NCI-H146 treated with DMSO at 0.1 percent for 48 hours (cell line): ENCODE results near the gene NR6A1.

ENCODE experiments used
- DNase-seq: peaks from one replicate; lab custom pipeline; 2025; ENCODE audit not compliant: unreplicated experiment; lab: John Stamatoyannopoulos, UW

The NR6A1 gene

DNA sequence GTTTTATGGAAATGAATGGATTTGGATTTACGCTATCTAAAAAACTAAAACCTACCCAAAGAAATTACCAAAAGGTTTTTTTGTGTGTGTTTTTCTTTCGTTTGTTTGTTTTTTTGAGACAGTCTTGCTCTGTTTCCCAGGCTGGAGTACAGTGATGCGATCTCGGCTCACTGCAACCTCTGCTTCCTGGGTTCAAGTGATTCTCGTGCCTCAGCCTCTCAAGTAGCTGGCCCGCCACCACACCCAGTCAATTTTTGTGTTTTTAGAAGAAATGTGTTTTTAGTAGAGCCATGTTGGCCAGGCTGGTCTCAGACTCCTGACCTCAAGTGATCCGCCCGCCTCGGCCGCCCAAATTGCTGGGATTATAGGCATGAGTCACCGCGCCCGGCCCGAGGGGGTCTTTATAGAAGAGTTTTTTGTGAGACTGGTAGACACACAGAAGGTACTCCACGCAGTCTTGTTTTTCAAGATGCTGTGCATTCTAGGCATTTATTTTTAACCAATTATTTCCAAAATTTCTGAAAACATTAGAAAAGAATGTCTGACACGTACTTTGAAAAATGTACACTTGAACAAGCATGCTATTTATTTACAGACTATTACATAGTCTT is 75.7 kb downstream of the NR6A1 start:
- no peak for DNase-seq

DNA sequence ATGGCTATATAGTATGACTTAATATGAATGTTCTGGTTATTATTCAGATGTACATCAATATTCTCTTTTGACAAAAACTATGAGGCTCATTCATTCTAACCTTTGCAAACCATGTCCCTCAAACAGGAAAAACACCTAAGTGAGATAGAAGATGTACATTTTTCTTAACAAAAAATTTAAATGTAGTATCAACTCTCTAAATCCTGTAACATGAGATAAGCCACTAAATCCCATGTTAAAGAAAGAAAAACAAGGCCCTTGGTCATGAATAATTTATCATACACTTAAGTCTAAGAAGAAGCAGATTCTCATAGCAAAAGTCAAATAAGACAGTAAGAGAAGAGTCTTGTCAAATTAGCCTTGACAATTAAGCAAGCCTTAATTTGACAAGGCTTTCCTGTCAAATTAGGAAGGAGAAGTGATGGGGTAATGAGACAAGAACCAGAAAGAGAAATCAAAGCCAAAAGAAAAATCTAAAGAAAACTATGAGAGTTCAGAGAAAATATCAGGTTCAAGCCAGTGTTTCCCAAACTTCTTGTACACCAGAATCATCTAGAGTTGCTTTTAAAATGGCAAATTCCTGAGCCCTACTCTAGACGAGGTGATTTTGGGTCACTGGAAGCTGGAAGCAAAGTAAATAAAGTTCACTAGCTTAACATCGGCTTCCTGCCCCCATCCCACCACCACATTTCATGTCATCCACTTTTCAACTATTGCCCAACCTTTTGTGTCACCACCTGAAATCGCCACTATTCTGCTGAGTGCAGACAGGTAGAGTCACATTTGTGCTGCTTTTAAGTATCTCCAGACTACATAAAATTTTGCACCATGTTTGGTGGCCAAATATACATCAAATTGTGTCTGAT is 76.5 kb downstream of the NR6A1 start:
- no peak for DNase-seq

- no peak for DNase-seq
Observed at GRCh38 chr9:124693403-124693802, 77.7 kb downstream of the NR6A1 start.

GRCh38 chr9:124688238-124688904 is 82.7 kb downstream of the NR6A1 start:
- DNase-seq = no peak

DNA sequence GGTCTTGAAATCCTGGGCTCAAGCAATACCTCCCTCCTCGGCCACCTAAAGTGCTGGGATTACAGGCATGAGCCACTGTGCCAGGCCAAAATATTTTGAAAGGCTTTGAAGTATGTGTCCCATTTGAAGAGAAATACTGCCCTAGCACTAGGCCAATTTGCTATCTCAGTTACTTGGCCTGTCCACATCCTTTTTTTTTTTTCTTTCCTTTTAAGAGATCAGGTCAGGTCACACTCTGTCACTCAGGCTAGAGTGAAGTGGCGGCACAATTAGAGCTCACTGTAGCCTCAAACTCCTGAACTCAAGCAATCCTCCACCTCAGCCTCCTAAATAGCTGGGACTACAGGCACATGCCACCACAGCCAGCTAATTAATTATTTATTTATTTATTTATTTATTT is 84.2 kb downstream of the NR6A1 start:
- DNase-seq = no peak

DNA sequence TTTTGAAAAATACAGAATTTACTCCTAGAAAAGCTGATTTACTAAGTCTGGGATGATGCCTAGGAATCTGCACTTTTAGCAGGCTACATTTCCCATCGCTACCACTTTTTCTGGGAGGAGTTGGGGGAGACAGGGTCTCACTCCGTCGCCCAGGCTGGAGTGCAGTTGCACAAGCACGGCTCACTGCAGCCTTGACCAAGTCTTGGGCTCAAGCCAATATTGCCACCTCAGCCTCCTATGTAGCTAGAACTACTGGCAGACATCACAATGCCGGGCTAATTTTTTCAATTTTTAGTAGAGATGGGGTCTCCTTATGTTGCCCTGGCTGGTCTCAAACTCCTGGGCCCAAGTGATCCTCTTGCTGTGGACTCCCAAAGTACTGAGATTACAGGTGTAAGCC is 85.9 kb downstream of the NR6A1 start:
- no peak for DNase-seq

GRCh38 chr9:124684169-124684568 is 86.9 kb downstream of the NR6A1 start:
- DNase-seq = no peak

- no peak for DNase-seq
Observed at GRCh38 chr9:124683043-124683442, 88.1 kb downstream of the NR6A1 start.

- no peak for DNase-seq
Observed at GRCh38 chr9:124680714-124681390, 90.3 kb downstream of the NR6A1 start.

DNA sequence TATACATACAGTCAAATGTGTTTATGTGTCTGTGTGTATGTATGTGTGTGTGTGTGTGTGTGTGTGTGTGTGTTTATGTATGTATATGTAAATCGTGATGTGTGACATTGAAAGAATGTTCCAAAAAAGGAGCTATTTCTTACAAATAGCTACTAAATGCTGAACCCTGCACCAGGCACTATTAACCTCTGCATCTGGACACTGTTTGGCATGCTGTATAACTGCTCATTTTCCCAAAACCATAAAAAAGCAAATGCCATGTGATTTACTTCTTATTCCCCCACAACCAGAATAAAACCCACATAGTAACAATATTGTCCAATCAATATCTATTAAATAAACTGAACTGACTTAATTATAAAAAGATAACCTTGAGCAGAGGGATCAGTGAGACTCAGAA is 91.1 kb downstream of the NR6A1 start:
- DNase-seq = no peak

DNA sequence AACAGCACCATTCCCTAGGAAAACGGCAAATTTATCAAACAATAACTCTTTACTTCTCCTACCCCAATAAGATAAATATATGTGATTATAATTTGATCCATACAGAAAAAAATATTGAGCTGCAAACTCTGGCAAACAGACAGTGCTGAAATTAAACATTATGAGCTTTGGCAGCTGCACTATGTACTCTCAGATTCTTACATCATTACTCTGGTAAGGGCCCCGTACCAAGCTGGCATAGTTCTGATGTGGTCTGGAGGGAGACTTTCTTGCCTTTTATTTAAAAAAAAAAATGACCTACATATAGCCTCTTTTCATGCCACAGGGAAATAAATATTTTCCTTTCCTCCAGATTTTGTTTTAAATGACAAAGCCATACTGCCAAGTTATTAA is 95.0 kb downstream of the NR6A1 start:
- DNase-seq = no peak

GRCh38 chr9:124675261-124676158 is 95.6 kb downstream of the NR6A1 start:
- no peak for DNase-seq

- no peak for DNase-seq
Observed at GRCh38 chr9:124674651-124675050, 96.5 kb downstream of the NR6A1 start.

DNA sequence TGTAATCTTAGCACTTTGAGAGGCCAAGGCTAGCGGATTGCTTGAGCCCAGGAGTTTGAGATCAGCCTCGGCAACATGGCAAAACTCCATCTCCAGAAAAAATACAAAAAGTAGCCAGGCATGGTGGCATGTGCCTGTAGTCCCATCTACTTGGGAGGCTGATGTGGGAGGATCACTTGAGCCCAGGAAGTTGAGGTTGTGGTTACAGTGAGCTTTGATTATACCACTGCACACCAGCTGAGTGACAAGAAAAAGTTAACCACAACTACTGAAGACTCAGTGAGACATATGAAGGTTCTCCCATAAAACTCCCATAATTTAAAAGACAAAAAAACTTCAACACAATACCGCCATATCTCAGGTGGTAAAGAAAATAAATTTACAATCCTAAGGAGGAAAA is 98.0 kb downstream of the NR6A1 start:
- no peak for DNase-seq

GRCh38 chr9:124671861-124672260 is 99.2 kb downstream of the NR6A1 start:
- DNase-seq = no peak

DNA sequence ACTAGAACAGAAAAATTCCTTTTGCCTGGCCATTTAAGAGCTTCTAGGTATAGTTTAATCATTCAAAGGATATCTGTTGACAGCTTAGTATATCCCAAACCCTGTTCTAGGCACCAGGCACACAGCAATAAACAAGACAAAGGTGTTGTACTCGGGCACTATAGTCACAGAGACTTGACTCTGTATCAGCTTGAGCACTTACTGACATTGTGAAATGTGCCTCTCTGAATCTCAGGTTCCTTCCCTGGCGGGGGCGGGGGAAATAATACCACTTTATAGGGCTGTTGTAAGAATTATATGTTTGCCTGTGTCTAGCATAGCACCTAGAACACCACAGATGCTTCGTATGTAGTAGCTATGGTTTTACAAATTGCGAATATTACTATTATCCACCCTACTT is 104.5 kb downstream of the NR6A1 start:
- no peak for DNase-seq

- DNase-seq = no peak
Observed at GRCh38 chr9:124665391-124666058, 105.6 kb downstream of the NR6A1 start.

DNA sequence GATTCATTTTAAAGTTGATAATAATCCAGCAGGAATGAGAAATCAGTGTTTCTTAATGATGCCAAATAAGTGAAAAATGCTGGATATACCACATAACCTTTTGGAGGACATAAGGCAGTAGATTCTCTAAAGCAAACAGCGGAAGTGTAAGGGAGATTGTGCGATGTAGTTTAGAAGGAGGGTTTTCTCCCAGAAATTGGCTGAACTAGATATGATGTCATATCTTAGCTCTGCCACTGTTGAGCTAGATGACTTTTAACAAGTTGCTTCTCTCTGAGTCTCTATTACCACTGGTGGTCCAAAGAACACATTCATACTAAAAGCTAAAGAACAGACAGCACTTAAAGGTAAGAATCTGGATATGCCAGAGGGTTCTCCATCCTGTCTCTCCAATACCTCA is 107.0 kb downstream of the NR6A1 start:
- no peak for DNase-seq

DNA sequence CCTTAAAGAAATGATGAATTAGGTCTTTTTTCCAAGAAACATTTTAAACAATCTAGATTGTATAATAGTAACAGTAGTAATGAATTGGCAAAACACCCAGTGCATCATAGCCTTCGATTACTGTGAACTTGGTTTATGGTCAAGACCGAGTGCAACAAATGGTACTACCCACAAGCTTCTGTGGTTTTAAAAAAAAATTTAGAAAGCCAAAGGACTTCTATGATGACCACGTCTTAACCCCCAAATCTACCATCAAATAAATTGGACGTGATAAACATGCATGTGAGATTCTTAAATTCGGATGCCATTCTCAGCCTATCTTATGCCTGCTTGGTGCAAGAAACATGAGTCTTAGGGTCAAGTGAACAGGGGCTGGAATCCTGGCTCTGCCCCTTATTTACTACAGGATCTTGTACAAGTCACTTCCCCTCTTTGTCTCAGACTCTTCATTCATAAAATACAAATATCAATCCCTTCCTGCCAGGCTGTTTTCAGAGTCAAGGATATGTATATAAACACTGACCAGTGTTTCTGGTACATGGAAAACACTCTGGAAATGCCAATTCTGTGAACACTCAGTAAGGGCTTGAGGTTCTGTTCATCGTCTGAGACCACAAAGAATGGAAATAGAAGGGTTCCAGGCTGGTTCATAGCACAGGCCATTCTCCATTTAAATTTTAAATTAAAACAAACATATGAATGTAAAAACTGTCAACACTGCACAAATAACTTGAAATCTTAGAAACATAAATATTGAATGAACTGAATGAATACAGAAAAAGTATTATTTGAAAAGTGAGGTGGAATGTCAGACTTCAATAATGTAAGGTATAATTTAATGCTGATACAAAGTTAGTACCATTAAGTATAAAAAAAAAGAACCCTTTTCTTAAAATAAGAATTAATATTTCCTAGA is 107.8 kb downstream of the NR6A1 start:
- DNase-seq = no peak
